NCI-H1436 treated with DMSO at 0.1 percent for 48 hours (cell line): ENCODE results near the gene CROCC2.

Experiments
- DNase-seq: peaks from one replicate; lab custom pipeline; 2025; lab: John Stamatoyannopoulos, UW

CROCC2 gene

DNA sequence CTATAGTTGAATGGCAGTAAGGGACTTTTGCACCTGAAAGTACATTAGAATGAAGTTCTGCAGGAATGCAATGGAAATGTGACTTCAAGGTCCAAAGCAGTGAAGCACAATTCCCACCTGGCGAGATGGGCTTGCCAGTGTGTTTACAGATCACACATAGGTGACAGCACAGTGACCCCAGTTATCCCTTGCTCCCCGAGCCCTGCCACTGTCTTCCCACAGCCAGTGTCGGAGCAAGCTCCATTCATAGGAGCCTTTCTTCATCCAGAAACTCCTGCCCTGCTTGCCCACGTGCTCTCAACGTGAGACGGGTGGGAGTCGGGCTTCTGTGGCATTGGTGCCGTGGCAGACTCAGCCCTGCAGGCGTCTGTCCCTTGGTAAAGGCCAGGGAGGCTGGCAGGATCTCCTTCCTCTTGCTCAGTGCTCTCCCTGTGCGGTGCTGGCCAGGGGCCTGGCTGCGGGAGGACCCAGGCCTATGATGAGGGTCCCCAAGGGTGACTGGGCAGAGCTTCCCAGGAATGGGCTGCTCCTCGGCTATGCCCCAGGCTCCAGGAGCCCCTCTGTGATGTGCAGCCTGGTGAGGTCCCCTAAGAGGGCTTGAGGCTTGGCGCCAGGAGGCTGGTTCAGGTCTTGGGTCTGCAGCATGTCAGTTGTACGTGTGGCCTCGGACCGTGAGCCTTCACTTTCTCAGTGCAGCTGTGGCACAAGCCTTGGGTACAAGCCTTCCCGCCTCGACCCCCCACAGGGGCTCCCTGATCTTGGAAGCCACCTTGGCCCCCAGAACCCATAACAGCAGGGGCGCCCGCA is 132.4 kb downstream of the CROCC2 start:
- DNase-seq: no peak

DNA sequence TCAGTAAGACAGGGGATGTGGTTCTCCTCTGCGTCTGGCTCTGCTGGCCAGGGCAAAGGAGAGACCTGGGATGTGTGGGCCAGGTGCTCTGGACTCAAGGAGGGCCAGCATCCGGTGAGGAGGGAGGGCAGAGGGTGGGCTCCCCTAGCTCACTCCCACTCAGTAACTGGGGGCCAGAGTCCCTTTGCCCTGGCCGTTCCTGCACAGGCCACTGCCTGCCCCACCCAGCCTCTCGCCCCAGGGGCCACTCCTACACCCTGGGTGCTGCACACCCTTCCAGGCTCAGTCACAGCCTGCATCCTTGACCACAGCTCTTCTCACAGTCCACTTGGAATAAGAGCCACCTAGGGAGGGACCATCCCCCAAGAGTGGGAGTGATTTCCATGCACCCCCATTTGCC is 133.3 kb downstream of the CROCC2 start:
- DNase-seq: no peak

- DNase-seq: no peak
These were observed 134.1 kb downstream of the CROCC2 start for GRCh38 chr2:241040081-241040803.

DNA sequence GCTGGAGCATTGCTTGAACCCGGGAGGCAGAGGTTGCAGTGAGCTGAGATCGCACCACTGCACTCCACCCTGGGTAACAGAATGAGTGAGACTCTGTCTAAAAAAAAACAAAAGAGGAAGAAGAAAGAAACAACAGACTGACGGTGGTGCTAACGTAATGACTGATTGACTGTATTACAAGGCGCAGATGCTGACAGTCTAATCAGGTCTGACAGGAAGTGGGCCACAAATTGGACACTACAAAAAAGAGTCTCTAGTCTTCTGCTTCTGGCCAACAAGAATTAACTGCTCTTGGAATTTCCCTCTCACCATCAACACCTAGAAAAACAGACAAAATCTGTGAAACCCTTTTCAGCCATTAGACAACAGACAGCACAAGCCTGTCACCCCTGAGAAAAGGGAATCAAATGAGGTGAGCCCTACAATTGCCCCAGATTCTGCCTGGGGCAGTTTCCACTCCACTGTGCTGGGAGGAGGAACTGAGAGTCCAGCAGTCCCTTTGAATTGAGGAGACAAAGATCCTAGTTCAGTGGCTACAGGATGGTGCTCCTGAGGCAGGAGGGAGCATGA is 135.5 kb downstream of the CROCC2 start:
- no peak for DNase-seq
